Skin of body (tissue), 2 donors: ENCODE results near the gene WDR18. TPM values are rescaled to one million over a fixed set of nuclear protein-coding genes. Genes with fewer than 3 reads are reported as not detected.

Experiments
- DNase-seq: peaks from one replicate; lab custom pipeline; 2025; lab: John Stamatoyannopoulos, UW
- total RNA-seq: library from RNA; depleted of rRNA; stranded (reverse); fragments of >200 nt; gene quantifications from one replicate; pipeline ENCODE4 v1.2.3, GENCODE V29; 2014

WDR18 gene
- total RNA-seq, 1 donor from 2014 or later: 34.1 TPM

DNA sequence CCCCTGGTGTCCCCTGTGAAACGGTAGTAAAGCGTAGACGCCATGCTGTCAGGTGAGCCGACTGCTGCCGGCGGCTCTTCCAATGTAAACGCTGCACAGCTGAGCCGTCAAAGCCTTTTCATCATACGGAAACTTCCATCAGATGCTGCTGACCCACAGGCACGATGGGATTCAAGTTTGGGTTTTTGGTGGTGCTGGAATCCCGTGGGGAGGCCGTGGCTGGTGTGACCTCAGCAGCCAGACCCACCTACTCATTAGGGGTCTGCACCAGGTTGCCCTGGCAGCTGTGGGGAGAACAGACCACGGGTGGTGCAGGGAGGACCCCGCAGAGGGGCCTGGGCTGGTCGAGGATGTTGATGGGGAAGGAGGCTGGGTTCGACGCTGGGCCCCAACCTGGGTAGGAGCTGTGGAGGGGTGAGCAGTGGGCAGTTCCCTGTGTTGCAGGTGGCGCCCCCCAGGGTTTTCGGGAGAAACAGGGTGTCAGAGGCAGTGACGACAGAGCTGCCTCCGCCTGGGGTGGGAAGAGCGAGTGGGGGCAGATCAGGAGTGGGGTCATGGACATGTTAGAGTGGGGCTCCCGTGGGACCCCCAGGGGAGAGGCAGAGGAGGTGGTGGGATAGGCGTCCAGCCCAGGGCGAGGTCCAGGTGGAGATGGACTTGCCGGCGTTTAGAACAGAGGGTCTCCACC lies 22.7 kb downstream of the WDR18 start:
- DNase-seq: no peak

DNA sequence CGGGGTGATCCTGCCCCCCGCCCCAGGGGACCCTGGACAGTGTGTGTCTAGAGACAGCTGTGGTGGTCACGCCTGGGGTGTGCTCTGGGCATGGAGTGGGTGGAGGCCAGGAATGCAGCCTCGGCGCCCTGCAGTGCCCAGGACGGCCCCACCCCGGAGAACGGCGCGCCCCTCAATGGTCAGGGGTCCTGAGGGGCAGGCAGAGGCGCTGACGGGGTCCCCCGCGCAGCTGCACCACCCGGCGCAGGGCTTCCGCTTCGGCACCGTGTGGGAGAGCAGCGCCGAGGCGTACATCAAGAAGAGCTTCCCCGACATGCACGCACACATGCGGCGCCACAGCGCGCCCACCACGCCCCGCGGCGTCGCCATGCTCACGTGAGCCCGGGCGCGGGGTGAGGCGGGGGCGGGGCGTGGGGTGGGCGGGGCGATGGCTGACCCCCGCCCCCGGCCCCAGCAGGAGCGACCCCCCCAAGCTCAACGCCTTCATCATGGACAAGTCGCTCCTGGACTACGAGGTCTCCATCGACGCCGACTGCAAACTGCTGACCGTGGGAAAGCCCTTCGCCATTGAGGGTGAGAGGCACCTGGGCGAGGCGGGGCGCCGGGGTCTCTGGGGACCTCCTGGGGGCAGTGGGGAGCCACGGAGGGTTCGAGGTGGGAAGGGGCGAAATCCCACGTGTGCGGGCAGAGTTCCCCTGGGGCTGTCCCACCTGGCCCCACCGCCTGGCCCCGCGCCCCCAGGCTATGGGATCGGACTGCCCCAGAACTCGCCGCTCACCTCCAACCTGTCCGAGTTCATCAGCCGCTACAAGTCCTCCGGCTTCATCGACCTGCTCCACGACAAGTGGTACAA lies 23.5 kb downstream of the WDR18 start:
- DNase-seq: no peak

DNA sequence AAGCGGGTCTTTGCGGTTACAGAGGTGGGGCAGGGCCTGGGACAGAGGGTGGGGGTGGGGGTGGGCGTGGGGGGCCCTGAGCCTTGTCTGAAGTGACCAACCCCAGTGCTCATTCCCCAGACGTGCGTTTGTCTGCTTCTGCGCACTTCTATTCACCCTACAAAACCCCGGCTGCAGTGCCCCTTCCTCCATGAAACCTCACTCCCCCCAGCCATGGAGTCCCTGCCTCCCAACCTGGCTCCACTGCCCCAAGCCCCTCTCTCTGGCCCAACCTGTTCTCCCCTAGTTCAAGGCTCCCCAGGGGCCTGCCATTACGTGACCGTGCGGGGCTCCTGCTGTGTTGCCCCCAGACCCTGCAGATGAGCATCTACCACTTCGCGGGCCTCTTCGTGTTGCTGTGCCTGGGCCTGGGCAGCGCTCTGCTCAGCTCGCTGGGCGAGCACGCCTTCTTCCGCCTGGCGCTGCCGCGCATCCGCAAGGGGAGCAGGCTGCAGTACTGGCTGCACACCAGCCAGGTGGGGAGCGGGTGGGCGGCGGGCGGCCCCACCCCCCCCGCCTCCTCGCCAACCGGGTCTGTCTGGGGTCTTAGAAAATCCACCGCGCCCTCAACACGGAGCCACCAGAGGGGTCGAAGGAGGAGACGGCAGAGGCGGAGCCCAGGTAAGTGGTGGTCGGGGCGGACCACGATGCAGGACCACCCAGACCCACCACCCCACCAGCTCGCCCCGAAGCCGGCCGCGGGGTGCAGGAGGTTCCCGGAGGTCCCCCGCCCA lies 24.3 kb downstream of the WDR18 start:
- no peak for DNase-seq

DNA sequence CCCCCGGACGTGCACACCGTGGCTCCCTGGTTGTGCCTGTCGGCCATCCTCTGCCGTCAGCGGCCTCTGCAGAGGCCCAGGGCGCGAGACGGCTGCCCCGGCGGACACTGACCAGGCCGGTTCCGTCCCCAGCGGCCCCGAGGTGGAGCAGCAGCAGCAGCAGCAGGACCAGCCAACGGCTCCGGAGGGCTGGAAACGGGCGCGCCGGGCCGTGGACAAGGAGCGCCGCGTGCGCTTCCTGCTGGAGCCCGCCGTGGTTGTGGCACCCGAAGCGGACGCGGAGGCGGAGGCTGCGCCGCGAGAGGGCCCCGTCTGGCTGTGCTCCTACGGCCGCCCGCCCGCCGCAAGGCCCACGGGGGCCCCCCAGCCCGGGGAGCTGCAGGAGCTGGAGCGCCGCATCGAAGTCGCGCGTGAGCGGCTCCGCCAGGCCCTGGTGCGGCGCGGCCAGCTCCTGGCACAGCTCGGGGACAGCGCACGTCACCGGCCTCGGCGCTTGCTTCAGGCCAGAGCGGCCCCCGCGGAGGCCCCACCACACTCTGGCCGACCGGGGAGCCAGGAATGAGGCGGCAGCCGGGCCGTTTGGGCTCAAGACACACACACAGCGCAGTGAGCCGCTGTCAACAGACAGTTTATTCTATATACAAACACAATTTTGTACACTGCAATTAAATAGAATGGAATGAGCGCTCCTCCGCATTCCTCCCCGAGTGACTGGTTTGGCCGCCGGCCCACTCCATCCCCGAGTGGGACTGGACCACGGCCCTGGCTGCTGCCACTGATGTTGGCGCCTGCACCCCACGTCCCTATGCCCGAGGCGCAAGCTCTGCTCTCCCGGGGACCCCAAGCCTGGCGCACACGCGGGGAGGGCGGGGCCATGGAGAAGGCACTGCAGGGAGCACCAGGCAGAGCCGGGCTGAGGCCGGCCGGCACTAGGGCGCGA lies 25.2 kb downstream of the WDR18 start:
- no peak for DNase-seq

DNA sequence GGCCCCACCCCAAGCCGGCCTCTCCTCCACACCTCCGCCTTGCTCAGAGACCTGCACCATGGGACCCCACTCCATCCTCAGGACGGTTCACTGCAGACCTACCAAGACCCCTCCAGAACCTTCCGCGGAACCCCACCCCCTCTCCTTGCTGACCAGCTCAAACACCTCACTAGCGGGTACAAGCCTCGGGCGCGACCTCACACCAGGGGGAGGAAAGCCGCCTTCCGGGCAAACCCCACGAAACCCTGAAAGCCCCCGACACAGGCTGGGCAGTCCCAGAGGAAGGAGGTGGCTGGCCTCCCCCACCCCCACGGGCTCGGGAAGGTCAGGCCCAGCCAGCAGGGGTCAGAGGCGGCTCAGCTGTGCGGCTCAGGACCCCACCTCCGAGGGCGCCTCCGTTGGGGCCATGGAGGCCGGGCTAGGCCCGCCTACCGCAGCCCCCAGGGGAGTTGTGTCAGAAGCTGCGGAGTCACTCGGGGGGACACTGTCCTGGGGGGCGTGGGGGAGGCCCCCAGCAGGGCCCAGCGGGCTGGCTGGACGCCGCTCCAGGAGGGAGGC lies 25.9 kb downstream of the WDR18 start:
- DNase-seq: no peak

DNA sequence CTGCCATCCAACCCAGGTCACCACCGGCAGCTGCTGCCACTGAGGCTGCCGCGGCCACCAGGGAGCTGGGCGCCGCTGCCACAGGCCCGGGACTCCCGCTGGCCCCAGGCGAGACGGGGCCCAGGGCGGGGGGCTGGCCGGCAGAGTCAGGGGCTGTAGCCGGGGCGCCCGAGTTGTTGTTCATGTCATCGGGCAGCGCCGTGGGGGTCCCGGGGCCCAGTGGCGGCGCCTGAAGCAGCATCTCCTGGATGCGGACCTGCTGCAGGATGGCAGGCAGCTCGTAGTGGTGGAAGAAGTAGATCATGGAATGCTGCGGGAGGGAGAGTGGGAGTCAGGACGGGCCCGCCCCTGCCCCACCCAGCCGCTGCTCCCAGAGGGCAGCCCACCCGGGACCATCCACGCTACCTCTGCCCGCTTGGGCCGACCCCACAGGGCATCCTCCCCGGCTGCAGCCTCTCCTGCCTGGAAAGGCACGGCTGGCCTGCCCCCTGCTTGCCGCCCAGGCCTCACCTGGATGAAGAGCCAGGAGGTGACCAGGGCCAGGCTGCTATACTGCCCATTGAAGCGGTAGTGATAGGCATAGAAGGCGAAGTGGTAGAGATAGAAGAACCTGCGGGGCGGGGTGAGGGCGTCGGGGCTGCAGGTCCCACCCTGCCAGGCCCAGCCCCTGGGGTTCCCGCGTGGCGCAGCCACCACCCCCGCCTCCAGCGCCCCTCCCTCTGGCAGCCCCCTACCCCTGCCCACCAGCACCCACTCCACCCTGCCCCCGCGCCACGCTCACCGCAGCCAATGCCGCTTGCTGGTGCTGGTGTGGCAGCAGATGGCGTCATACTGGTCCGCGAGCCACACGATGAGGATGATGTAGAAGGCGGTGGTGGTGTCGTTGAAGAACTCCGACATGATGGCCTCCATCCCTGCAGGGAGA lies 26.7 kb downstream of the WDR18 start:
- no peak for DNase-seq

DNA sequence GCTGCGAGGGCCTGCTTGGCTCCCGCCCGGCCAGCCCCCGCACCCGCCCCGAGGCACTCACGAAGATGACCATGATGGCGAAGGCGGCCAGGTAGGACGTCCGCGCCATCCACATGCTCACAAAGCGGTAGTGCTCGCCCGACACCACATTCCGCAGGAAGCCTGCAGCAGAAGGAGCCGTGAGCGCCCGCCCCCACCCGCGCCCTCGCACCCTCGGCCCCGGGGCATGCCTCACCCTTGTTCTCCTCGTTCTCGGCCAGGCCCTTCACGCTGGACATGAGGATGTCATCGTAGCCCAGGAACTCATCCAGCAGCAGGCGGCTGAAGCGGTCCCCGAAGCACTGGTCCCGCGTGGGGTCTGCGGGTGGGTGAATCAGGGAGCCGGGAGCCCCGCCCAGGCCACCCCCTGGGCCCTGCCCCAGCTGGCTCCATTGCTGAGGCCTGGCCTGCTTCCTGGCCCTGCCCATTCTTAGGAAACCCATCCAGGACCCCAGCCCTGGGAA lies 27.7 kb downstream of the WDR18 start:
- no peak for DNase-seq

DNA sequence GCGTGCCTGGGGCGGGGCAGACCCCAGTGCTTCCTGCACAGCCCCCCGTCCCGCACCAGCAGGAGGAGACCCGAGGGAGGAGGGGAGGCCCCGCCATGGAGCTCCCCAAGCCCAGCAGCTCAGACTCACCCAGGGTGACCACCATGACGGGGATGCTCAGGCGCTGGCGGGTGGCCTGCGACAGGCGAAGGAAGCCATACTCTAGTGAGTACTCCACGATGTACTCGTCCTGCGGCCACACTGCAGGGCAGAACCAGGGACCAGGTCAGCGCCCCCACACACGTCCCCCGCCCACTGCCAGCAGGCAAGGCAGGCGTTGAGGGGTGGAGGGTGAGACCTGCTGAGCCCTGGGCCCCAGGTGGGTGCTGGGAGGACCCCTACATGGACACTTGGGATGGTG lies 28.2 kb downstream of the WDR18 start:
- no peak for DNase-seq

DNA sequence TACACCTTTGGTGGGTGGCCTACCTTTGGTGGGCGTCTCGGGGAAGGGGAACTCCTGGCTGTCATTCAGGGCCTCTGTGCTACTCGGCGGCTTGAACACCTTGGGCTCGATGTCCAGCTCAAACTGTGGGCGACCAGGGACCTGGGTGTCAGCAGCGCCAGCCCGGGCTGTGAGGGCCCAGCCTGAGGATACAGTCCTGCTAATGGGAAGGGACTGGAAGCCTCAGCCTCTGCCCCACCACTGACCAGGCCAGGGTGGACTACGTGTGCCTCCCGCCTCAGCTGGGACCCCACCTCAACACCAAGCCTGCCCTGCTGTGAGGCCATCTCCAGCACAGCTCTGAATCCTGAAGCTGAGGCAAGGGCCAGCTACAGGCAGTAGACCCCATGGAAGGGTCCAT lies 29.1 kb downstream of the WDR18 start:
- DNase-seq: no peak

DNA sequence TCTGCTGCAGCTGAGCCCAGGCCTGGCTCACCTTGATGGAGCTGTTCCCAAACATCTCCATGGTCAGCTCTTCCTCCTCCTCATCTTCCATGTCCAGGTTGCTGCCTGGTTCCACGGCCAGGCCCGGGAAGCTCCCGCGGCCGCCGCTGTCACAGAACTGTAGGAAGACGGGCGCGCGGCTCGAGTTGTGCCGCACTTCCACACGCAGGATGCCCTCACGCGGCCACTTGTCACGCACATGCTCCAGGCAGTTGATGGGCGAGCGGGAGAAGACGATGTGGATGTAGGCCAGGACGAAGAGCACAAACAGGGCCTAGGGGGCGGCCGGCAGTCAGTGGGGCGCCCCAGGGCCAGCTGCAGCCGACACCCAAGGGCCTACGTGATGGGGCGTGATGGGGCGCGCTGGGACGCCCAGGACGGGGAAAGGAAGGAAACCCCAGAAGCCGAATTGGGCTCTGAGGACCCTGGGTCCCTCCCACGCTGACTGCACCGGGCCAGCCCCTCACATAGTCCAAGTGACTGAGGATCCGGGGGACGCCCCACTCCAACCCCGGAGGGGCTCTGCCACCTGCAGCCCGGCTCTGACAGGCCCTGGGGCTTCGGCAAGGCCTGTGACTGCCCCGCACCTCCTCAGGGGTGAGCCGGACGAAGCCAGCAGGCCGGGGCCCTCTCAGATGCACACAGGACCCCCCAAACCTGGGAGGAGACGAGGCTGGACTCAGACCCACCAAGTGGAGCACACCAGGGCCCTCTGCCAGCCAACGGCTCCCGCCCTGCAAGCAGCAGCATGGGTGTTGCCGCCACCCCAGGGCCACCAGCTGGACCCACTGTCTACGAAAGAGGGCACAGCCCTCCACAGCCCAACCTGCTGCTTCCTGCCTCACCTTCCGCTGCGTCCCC lies 30.3 kb downstream of the WDR18 start:
- DNase-seq: no peak

DNA sequence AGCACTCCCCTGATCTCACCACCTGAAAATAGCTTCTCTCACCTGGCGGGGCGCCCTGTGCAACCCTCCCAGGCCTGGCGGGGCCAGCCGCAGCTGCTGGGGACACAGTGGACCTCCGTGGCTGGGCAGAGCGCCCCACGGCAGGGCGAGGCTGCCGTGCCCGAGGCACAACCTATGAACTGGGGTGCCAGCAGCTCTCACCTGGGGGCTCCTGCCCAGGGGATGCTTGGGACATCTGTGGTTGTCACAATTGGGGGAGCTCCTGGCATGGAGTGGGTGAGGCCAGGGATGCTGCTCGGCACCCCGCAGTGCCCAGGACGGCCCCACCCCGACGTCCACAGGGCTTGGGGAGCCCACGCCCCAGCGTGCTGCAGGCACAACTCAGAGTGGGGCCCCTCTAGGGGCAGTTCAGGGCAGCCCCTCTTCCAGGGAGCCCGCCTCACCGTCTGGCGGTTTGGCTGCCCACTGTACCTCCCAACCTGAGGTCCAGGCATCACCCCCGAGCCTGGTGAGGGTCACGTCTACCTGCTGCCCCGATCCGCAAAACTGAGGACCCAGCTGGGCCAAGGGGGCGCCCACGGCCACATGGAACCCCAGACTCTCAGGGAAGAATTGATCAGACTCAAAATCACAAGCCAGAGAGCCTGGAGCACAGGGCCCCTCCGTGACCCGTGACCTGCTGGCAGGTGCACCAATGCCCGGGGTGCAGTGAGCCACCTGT lies 31.1 kb downstream of the WDR18 start:
- no peak for DNase-seq

DNA sequence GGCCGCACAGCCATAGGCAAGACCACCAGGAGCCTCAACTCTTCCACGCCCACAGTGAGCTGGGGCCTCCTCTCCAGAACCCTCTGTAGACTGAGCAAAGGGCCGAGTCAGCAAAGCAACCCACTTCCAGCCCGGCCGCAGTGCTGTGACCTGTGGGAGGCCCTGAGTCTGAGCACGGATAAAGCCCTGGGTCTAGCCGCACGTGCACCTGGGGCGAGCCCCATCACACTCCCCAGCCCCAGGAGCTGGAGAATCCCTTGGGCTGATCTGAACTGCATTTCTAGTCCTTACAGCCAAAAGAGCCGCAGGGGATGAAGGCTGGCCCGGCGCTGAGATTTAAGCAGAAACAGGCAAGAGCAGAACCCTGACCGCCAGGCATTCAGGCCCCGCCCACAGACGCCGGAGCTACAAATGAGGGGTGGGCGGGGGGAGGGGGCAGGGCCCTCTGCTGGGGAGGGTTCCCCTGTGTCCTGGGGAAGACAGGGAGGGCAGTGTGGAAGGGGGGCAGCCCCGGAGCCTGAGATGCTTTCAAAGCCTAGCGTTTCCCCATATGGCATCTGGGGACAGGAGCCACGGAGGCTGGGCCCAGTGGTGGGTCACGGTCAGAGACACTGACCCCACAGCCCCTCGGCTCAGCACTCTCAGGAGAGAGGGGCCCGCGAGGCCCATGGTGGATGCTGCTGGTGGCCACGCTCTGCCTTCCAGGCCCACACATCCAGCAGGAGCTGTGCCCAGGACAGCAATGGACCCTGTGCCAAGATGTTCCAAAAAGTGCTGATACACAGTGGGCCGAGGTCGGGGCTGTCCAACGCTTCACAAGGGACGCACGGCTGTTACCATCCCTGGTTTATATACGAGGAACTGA lies 31.9 kb downstream of the WDR18 start:
- DNase-seq: no peak

DNA sequence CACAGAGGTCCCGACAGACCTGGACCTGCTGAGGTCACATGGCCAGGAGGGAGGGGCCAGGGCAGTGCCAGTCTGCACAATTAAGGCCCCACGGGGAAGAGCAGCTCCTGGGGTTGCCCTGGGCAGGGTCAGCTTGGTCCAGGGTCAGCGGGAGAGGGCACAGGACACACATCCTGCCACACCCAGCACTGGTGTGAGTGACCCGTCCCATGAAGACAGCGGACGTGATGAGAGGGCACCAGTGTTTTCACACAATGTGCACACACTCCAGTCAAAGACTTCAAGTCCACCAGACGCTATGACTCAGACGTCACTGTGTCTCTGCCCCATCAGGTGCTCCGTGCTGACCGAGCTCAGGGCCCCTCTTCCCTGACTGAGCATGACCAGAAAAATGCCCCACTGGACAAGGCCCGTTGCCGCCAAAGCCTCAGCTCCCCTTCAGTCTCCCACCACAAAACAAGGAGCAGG lies 32.5 kb downstream of the WDR18 start:
- no peak for DNase-seq

DNA sequence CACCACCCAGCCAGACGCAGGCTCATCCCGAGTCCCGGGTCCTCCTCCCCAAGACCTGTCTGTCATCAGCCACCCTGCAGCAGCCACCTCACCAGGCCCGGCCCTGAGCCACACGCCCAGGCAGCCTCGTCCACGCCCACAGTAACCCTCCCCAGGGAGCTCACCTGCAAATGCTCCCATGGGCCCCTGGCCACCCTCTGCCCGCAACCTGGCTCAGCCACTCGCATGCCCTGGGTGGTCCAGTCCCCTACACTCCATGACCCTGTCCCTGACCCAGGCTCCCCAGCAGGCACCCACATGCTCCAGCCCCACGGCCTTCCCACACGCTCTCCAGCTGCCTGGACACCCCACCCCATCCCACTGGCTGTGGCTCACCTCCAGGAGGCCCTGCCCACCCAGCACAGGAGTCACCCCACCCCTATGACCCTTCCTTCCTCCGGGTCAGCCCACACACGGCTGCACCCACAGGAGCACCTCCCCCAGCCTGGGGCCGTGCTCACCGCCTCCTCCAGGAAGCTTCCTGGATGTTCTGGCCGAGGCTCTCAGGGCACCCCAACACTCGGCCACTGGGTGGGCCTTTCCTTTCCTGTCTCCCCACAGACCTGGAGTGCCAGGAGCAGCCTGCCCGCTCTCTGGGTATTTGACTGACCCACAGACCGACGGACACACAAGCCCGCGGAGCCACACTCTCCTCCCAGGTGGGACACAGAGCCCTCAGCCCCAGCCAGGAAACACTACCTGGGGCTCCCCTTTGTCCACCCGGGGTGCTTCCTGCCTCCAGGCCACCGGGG lies 33.2 kb downstream of the WDR18 start:
- no peak for DNase-seq

DNA sequence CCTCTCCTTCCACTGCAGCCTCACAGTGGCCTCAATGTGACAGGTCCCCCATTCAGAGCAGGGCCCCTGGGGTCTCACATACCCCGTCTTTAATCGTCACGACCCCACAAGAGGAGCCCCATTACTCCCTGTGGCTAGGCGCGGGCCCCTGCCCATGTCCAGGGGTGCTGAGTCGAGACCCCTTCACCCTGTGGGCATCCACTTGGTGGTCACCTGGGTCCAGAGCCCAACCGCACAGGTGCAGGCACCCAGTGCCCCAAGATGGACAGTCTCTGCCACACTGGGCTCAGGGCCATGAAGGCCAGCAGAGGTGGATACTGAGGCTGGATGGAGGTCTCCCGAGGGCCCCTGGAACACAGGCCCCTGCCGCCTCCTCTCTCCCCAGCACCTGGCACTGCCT lies 33.8 kb downstream of the WDR18 start:
- no peak for DNase-seq

DNA sequence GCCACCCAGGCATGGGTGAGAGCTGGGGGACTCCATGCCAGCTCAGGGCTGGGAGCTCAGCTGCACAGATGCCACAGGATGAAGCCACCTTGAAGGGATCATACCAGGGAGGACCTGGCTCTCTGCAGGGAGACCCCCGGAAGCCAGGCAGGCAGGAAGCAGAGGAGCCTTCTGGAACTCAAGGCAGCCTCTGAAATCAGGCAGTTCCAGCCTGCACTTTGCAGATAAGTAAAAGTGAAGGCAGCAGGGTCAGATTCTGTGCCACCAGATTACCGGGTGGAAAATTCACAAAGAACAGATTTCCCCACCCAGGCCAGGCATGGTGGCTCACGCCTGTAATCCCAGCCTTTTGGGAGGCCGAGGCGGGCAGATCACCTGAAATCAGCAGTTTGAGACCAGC lies 34.2 kb downstream of the WDR18 start:
- no peak for DNase-seq
